ENCODE results near the gene BCAR1.

Gene BCAR1

GRCh38 chr16:75251280-75252048 is at the start of gene BCAR1:
Gene BCAR1 (minus strand): TSS chr16:75251624. CDS start chr16:75251482, 142 bp downstream.
- Mint-ChIP-seq H3K36me3 (ENCODE audit: low read depth) (no peaks in the 10 kb centered on the region), H3K27me3 (peaks cover 93% of the 10 kb centered on the region), H3K27ac (no peak within 1 kb of the TSS), H3K4me1 (ENCODE audit: low read depth) (peaks cover 15% of the 10 kb centered on the region), H3K9me3 (no peaks in the 10 kb centered on the region), H3K4me3 (peak within 1 kb of the TSS; percentile 37)
- intact Hi-C loops (cut with micrococcal nuclease), result no loop called here

- H3K9me3 Mint-ChIP-seq, result no peaks in the 10 kb centered on the region
- H3K27ac Mint-ChIP-seq, result no peak overlapping the region
- peaks cover 88% of the 10 kb centered on the region for H3K27me3 Mint-ChIP-seq
- H3K36me3 Mint-ChIP-seq (ENCODE audit: low read depth), result peaks cover 92% of the 10 kb centered on the region
- no peak overlapping the region for H3K4me3 Mint-ChIP-seq
- H3K4me1 Mint-ChIP-seq (ENCODE audit: low read depth), result no peaks in the 10 kb centered on the region
- intact Hi-C loops (cut with micrococcal nuclease), result no loop called here
Observed at GRCh38 chr16:75298267-75298666, 46.8 kb upstream of the BCAR1 start.

- H3K27me3 Mint-ChIP-seq, result peaks cover 91% of the 10 kb centered on the region
- H3K4me3 Mint-ChIP-seq, result no peak overlapping the region
- no peaks in the 10 kb centered on the region for H3K9me3 Mint-ChIP-seq
- no peak overlapping the region for H3K27ac Mint-ChIP-seq
- H3K4me1 Mint-ChIP-seq (ENCODE audit: low read depth), result no peaks in the 10 kb centered on the region
- intact Hi-C loops (cut with micrococcal nuclease), result no loop called here
- peaks cover 97% of the 10 kb centered on the region for H3K36me3 Mint-ChIP-seq (ENCODE audit: low read depth)
Observed at GRCh38 chr16:75296606-75297005, 45.2 kb upstream of the BCAR1 start.

GRCh38 chr16:75294773-75295459 is 43.5 kb upstream of the BCAR1 start:
- Mint-ChIP-seq H3K4me3 (no peak overlapping the region), H3K27me3 (peaks cover 94% of the 10 kb centered on the region), H3K4me1 (ENCODE audit: low read depth) (no peaks in the 10 kb centered on the region), H3K27ac (no peak overlapping the region), H3K36me3 (ENCODE audit: low read depth) (peaks cover 97% of the 10 kb centered on the region), H3K9me3 (no peaks in the 10 kb centered on the region)
- intact Hi-C loops (cut with micrococcal nuclease), result no loop called here

GRCh38 chr16:75293772-75294171 is 42.3 kb upstream of the BCAR1 start:
- intact Hi-C loops (cut with micrococcal nuclease), result no loop called here
- H3K27me3 Mint-ChIP-seq, result peaks cover 95% of the 10 kb centered on the region
- H3K4me3 Mint-ChIP-seq, result no peak overlapping the region
- no peak overlapping the region for H3K27ac Mint-ChIP-seq
- H3K36me3 Mint-ChIP-seq (ENCODE audit: low read depth), result peaks cover 95% of the 10 kb centered on the region
- H3K9me3 Mint-ChIP-seq, result no peaks in the 10 kb centered on the region
- H3K4me1 Mint-ChIP-seq (ENCODE audit: low read depth), result peaks cover 5% of the 10 kb centered on the region

- Mint-ChIP-seq H3K36me3 (ENCODE audit: low read depth) (peaks cover 94% of the 10 kb centered on the region), H3K4me3 (no peak overlapping the region), H3K9me3 (no peaks in the 10 kb centered on the region), H3K4me1 (ENCODE audit: low read depth) (peaks cover 10% of the 10 kb centered on the region), H3K27ac (no peak overlapping the region), H3K27me3 (peaks cover 97% of the 10 kb centered on the region)
- intact Hi-C loops (cut with micrococcal nuclease), result no loop called here
Observed at GRCh38 chr16:75293173-75293572, 41.7 kb upstream of the BCAR1 start.

- H3K9me3 Mint-ChIP-seq, result no peaks in the 10 kb centered on the region
- H3K4me1 Mint-ChIP-seq (ENCODE audit: low read depth), result peaks cover 15% of the 10 kb centered on the region
- intact Hi-C loops (cut with micrococcal nuclease), result no loop called here
- no peak overlapping the region for H3K27ac Mint-ChIP-seq
- peaks cover 89% of the 10 kb centered on the region for H3K36me3 Mint-ChIP-seq (ENCODE audit: low read depth)
- H3K27me3 Mint-ChIP-seq, result peaks cover 97% of the 10 kb centered on the region
- H3K4me3 Mint-ChIP-seq, result no peak overlapping the region
Observed at GRCh38 chr16:75292691-75293090, 41.3 kb upstream of the BCAR1 start.

- no peak overlapping the region for H3K27ac Mint-ChIP-seq
- intact Hi-C loops (cut with micrococcal nuclease), result no loop called here
- no peaks in the 10 kb centered on the region for H3K9me3 Mint-ChIP-seq
- peaks cover 57% of the 10 kb centered on the region for H3K36me3 Mint-ChIP-seq (ENCODE audit: low read depth)
- H3K27me3 Mint-ChIP-seq, result peaks cover 94% of the 10 kb centered on the region
- H3K4me3 Mint-ChIP-seq, result no peak overlapping the region
- H3K4me1 Mint-ChIP-seq (ENCODE audit: low read depth), result peaks cover 21% of the 10 kb centered on the region
Observed at GRCh38 chr16:75289189-75289588, 37.8 kb upstream of the BCAR1 start.

- Mint-ChIP-seq H3K27me3 (peaks cover 93% of the 10 kb centered on the region), H3K4me3 (no peak overlapping the region), H3K4me1 (ENCODE audit: low read depth) (peaks cover 21% of the 10 kb centered on the region), H3K27ac (no peak overlapping the region), H3K9me3 (no peaks in the 10 kb centered on the region), H3K36me3 (ENCODE audit: low read depth) (peaks cover 52% of the 10 kb centered on the region)
- intact Hi-C loops (cut with micrococcal nuclease), result no loop called here
Observed at GRCh38 chr16:75288596-75289120, 37.2 kb upstream of the BCAR1 start.

- no peak overlapping the region for H3K4me3 Mint-ChIP-seq
- H3K27me3 Mint-ChIP-seq, result peaks cover 94% of the 10 kb centered on the region
- no peak overlapping the region for H3K27ac Mint-ChIP-seq
- peaks cover 47% of the 10 kb centered on the region for H3K36me3 Mint-ChIP-seq (ENCODE audit: low read depth)
- intact Hi-C loops (cut with micrococcal nuclease), result no loop called here
- H3K9me3 Mint-ChIP-seq, result no peaks in the 10 kb centered on the region
- peaks cover 21% of the 10 kb centered on the region for H3K4me1 Mint-ChIP-seq (ENCODE audit: low read depth)
Observed at GRCh38 chr16:75288181-75288580, 36.8 kb upstream of the BCAR1 start.

GRCh38 chr16:75287708-75288107 is 36.3 kb upstream of the BCAR1 start:
- Mint-ChIP-seq H3K9me3 (no peaks in the 10 kb centered on the region), H3K27ac (no peak overlapping the region), H3K4me1 (ENCODE audit: low read depth) (peaks cover 21% of the 10 kb centered on the region), H3K27me3 (peaks cover 94% of the 10 kb centered on the region), H3K36me3 (ENCODE audit: low read depth) (peaks cover 43% of the 10 kb centered on the region), H3K4me3 (no peak overlapping the region)
- intact Hi-C loops (cut with micrococcal nuclease), result no loop called here

- Mint-ChIP-seq H3K9me3 (no peaks in the 10 kb centered on the region), H3K36me3 (ENCODE audit: low read depth) (peaks cover 29% of the 10 kb centered on the region), H3K27me3 (peaks cover 94% of the 10 kb centered on the region), H3K4me1 (ENCODE audit: low read depth) (peaks cover 21% of the 10 kb centered on the region), H3K4me3 (no peak overlapping the region), H3K27ac (no peak overlapping the region)
- intact Hi-C loops (cut with micrococcal nuclease), result no loop called here
Observed at GRCh38 chr16:75286389-75286788, 35.0 kb upstream of the BCAR1 start.

GRCh38 chr16:75282466-75283281 is 31.2 kb upstream of the BCAR1 start:
- intact Hi-C loops (cut with micrococcal nuclease), result no loop called here
- no peak overlapping the region for H3K27ac Mint-ChIP-seq

GRCh38 chr16:75281826-75282225 is 30.4 kb upstream of the BCAR1 start:
- Mint-ChIP-seq H3K27me3 (peaks cover 92% of the 10 kb centered on the region), H3K4me3 (no peak overlapping the region), H3K36me3 (ENCODE audit: low read depth) (no peaks in the 10 kb centered on the region), H3K4me1 (ENCODE audit: low read depth) (no peaks in the 10 kb centered on the region), H3K27ac (no peak overlapping the region), H3K9me3 (no peaks in the 10 kb centered on the region)
- intact Hi-C loops (cut with micrococcal nuclease), result no loop called here

More at GRCh38 chr16:75282466-75283281, 31.2 kb upstream of the BCAR1 start:
- Mint-ChIP-seq H3K4me1 (ENCODE audit: low read depth) (peaks cover 6% of the 10 kb centered on the region), H3K9me3 (no peaks in the 10 kb centered on the region), H3K36me3 (ENCODE audit: low read depth) (no peaks in the 10 kb centered on the region), H3K27me3 (peaks cover 92% of the 10 kb centered on the region), H3K4me3 (no peak overlapping the region)
